AG04449 (cell line): ENCODE measurements around the gene NDRG3.
"Not testable (repeated sequence)": the region's sequence is repeated elsewhere in the genome, so short reads cannot be mapped to it uniquely, and the experiment has no call there.

ENCODE experiments used
- CTCF ChIA-PET: fragments of 350-600 bp; formaldehyde crosslinking; extraction: SDS; loops from one replicate; lab custom pipeline; 2021; ENCODE audit warnings: antibody characterized with exemption; lab: Yijun Ruan, JAX
- POLR2A ChIA-PET: fragments of 400-600, 350-600 bp; formaldehyde crosslinking; extraction: SDS; loops from one replicate; lab custom pipeline; 2020; ENCODE audit warnings: antibody characterized with exemption, inconsistent platforms; lab: Yijun Ruan, JAX
- DNase-seq: peaks from one replicate; pipeline ENCODE4 v3.0.0-alpha.2; 2010; ENCODE audit warnings: low read depth, low spot score
- H3K4me3 ChIP-seq: 2 replicates; pipeline ENCODE4 v1.5.1; 2011; ENCODE audit warnings: low read depth, mild to moderate bottlenecking, control low read depth, low read length
- TF ChIP-seq, protein P1 (sequence below): IDR thresholded peaks from one replicate; pipeline ENCODE4 v1.5.1; 2011; ENCODE audit warnings: mild to moderate bottlenecking, moderate library complexity, low read length, control low read depth, inconsistent platforms; ENCODE audit not compliant: insufficient read depth; ENCODE audit errors: missing control alignments

NDRG3 gene

DNA sequence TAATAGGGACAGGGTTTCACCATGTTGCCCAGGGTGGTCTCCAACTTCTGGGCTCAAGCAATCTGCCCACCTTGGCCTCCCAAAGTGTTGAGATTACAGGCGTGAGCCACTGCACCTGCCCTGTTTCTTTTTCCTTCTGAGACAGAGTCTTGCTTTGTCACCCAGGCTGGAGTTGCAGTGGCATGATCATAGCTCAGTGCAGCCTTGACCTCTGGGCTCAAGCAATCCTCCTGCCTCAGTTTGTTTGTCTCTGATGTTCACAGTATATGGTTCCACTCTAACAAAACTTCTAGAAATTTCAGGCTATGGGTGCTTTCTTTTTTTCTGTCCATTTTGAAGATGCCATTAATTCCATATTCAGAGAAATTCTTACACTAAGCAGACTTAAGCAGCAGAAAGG is 33.1 kb downstream of the NDRG3 start:
- CTCF ChIA-PET: interaction anchor here (1.2 to 1.3 kb wide), 3 partner anchors 13 to 61 kb away, joined by 3 to 4 read pairs (median 3); partner anchors contain the start of gene DSN1
- DNase-seq: no peak
- no peak overlapping the region for H3K4me3 ChIP-seq
- TF ChIP-seq, protein P1, sequence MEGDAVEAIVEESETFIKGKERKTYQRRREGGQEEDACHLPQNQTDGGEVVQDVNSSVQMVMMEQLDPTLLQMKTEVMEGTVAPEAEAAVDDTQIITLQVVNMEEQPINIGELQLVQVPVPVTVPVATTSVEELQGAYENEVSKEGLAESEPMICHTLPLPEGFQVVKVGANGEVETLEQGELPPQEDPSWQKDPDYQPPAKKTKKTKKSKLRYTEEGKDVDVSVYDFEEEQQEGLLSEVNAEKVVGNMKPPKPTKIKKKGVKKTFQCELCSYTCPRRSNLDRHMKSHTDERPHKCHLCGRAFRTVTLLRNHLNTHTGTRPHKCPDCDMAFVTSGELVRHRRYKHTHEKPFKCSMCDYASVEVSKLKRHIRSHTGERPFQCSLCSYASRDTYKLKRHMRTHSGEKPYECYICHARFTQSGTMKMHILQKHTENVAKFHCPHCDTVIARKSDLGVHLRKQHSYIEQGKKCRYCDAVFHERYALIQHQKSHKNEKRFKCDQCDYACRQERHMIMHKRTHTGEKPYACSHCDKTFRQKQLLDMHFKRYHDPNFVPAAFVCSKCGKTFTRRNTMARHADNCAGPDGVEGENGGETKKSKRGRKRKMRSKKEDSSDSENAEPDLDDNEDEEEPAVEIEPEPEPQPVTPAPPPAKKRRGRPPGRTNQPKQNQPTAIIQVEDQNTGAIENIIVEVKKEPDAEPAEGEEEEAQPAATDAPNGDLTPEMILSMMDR: no peak
- POLR2A ChIA-PET: no interaction called here

DNA sequence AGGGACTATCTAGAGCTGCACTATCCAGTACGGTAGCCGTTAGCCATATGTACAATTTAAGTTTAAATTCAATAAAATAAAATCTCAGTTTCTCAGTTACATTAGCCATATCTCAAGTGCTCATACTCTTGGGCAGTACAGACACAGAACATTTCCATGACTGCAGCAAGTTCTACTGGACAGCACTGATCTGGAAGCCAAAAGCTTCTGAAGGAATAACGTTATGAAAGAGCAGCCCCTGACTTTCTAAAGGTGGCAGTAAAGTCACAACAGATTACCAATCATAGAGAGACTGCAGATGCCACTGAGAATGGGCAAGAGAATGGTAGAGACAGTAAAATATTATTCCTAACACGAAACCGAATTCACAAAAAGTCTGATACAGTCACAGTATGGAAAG is 36.8 kb downstream of the NDRG3 start:
- no peak overlapping the region for H3K4me3 ChIP-seq
- POLR2A ChIA-PET: no interaction called here
- TF ChIP-seq, protein P1: no peak
- CTCF ChIA-PET: no interaction called here
- DNase-seq: no peak

DNA sequence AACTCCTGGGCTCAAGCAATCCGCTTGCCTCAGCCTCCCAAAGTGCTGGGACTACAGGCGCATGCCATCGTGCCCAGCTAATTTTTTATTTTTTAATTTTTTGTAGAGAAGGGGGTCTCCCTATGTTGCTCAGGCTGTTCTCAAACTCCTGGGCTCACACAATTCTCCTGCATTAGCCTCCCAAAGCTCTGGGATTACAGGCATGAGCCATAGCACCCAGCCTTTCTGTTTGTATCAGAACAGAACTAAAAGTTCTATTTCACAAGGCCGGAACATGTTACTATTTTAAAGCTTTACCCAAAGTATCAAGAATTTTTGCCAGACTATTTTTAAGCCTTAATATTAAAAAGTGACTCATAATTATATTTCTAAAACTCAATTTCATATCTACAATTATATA is 42.4 kb downstream of the NDRG3 start:
- POLR2A ChIA-PET: no interaction called here
- H3K4me3 ChIP-seq: no peak overlapping the region
- CTCF ChIA-PET: no interaction called here
- DNase-seq: no peak
- TF ChIP-seq, protein P1: no peak

DNA sequence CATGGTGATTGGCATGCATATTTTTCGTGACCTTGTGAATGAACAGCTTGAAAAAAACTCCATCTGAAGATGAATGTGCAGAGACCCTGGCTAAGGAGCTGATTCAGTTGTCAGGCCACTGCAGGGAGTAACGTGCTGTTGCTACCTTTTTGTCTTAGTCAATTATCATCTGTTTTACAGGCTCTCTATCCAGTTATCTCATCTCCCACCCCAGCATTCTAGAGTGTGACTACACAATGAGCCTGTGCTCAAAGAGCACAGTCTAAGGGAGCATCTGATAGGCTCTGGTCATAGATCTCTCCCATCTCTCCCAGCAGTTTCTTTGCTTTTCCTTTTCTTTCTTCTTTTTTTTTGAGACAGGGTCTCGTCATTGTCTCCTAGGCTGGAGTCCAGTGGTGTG is 45.5 kb downstream of the NDRG3 start:
- DNase-seq: no peak
- ChIA-PET POLR2A (no interaction called here), CTCF (no interaction called here)
- TF ChIP-seq, protein P1: no peak
- no peak overlapping the region for H3K4me3 ChIP-seq

DNA sequence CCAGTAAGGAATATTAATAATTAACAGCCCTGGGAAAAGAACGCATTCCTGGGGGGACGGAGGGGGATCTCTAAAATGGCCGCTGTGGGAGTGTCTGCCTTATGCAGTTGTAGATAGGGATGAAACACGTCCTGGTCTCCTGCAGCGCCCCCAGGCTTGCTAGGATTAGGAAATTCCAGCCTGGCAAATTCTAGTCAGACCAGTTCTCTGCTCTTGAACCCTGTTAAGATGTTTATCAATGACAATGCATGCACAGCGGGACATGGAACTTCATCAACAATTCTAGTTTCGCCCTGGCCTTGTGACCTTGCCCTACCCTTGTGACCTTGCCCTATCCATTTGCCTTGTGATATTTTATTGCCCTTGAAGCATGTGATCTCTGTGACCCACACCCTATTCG is 50.4 kb downstream of the NDRG3 start:
- CTCF ChIA-PET: interaction anchor here (1.0 kb wide), 1 partner anchor 493 kb away, joined by 3 read pairs; no protein-coding TSS in a partner anchor
- DNase-seq, H3K4me3 ChIP-seq, POLR2A ChIA-PET: not testable (repeated sequence)

DNA sequence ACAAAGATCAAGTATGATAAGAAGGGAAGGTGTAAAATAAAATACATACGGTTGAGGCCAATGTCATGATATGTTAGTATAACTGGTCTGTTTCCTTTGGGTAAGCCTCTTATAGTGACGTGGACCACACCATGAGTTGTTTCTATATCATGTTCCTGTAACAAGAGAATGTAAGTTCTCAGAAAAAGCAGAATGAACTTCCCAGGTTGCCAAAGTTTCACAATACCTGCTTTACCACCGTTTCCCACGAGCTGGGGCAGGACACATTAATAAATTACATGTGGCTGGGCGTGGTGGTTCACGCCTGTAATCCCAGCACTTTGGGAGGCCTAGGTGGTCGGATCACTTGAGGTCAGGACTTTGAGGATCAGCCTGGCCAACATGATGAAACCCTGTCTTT is 57.3 kb downstream of the NDRG3 start:
- TF ChIP-seq, protein P1: no peak
- H3K4me3 ChIP-seq: no peak overlapping the region
- DNase-seq: no peak
- ChIA-PET POLR2A (no interaction called here), CTCF (no interaction called here)

DNA sequence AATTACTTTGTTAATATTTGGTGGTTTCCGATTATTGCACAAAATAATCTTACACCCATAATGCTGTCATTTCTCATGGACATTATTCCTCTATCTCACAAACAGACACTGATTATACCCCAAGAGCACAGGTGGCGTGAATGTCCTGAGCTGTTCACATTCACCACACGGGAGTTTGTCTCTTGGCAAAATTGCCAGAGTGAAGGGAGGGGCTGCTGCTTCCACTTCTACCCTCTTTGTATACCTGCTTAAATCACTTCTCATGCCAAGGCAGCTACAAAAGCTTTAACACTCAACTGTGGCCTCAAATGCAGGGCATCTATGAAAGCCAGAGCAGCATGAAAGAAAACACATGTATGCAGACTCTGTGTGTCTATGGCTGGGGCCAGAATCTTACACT is 58.0 kb downstream of the NDRG3 start:
- no peak for DNase-seq
- TF ChIP-seq, protein P1: no peak
- ChIA-PET CTCF (interaction anchor here (0.7 kb wide), 1 partner anchor 67 kb away, joined by 3 read pairs; no protein-coding TSS in a partner anchor), POLR2A (no interaction called here)
- no peak overlapping the region for H3K4me3 ChIP-seq
